Heart left ventricle (tissue), 16 donors: Measurements from ENCODE around the gene ASB6. TPM values are rescaled to one million over a fixed set of nuclear protein-coding genes. Genes with fewer than 3 reads are reported as not detected.

Experiments used
- ATAC-seq, 4 donors: fragments of 200-7000 bp; cut with Tn5 transposase; one replicate each; pipeline ENCODE4 v1.9.1; 2020 to 2022; ENCODE audit warnings: moderate library complexity in 4 of 4, mild to moderate bottlenecking in 3 of 4, moderate number of reproducible peaks in 1 of 4
- DNase-seq, 5 donors: peaks; one replicate each; pipeline ENCODE4 v3.0.0-alpha.2; 2020
- H3K27ac ChIP-seq, 12 donors: fragments of 200-600 bp; sonication (generic) in 4 of 12; one replicate each; pipeline versions ENCODE4 v1.5.0 to v1.8.0; 2016 to 2022; ENCODE audit warnings: mild to moderate bottlenecking in 2 of 12
- H3K27me3 ChIP-seq, 9 donors: fragments of 200-600 bp; sonication (generic) in 2 of 9; one replicate each; pipeline versions ENCODE4 v1.5.1 to v1.8.0; 2016 to 2022; ENCODE audit warnings: mild to moderate bottlenecking in 3 of 9
- H3K36me3 ChIP-seq, 9 donors: fragments of 200-600 bp; sonication (generic) in 2 of 9; one replicate each; pipeline versions ENCODE4 v1.5.0 to v1.8.0; 2018 to 2022; ENCODE audit warnings: mild to moderate bottlenecking in 2 of 9
- H3K4me1 ChIP-seq, 12 donors: fragments of 200-600 bp; sonication (generic) in 4 of 12; one replicate each; pipeline versions ENCODE4 v1.5.0 to v1.8.0; 2016 to 2022; ENCODE audit warnings: mild to moderate bottlenecking in 3 of 12
- H3K4me3 ChIP-seq, 12 donors: fragments of 200-600 bp; sonication (generic) in 4 of 12; one replicate each; pipeline versions ENCODE4 v1.5.0 to v1.8.0; 2017 to 2022; ENCODE audit warnings: mild to moderate bottlenecking in 9 of 12, moderate library complexity in 4 of 12
- H3K9me3 ChIP-seq, 12 donors: fragments of 200-600 bp; sonication (generic) in 4 of 12; one replicate each; pipeline versions ENCODE4 v1.5.0 to v1.8.0; 2016 to 2022; ENCODE audit warnings: mild to moderate bottlenecking in 1 of 12
- CTCF ChIP-seq, 12 donors: fragments of 200-600 bp; sonication (generic) in 4 of 12; IDR thresholded peaks; one replicate each; pipeline versions ENCODE4 v1.5.0 to v1.8.0; 2018 to 2022; ENCODE audit warnings: antibody characterized with exemption in 12 of 12, mild to moderate bottlenecking in 5 of 12
- POLR2A ChIP-seq, 2 donors: fragments of 450-650 bp; IDR thresholded peaks; one replicate each; pipeline ENCODE4 v1.6.1; 2017; ENCODE audit warnings: antibody characterized with exemption in 2 of 2, mild to moderate bottlenecking in 2 of 2, moderate library complexity in 2 of 2
- WGBS, 4 donors: extraction: QIAGEN DNeasy Blood & Tissue Kit in 2 of 4; methylation state at CpG; one replicate each; pipeline versions ENCODE4 v1.1.5 to v1.1.7; 2013 to 2018; 5-methylcytosine and 5-hydroxymethylcytosine counted together
- intact Hi-C, 10 donors: fragments of 100-400 bp; cut with DNase I; formaldehyde crosslinking; loops; one replicate each; pipeline versions ENCODE4 v1.11.1 to v1.14.2; 2022
- polyA plus RNA-seq, 2 donors: library from polyadenylated mRNA; stranded (reverse); fragments of 200-250 nt; gene quantifications; one replicate each; pipeline ENCODE4 v1.2.3, GENCODE V29; 2013
- total RNA-seq, 9 donors: library from RNA; depleted of rRNA in 2 of 9; stranded (reverse); fragments of >200 nt in 2 of 9; fragmentation: NEBNext Ultra II Directional in 3 of 9; extraction: Animal tissue kit (Norgen Biotek cat#: 25700) in 3 of 9; gene quantifications; one replicate each; pipeline versions ENCODE4 v1.1.0 to v1.2.4, GENCODE V29; 2016 to 2023
- donor health status: ischemic (EF 13 %, LVEDD 7.1; RV severe dilation, severe dysfunction).
- donor health status: healthy with polysubstance abuse.
- donor health status: DM: no; HTN: yes; CAD: no.
- donor health status: DM: no; HTN: no; CAD: no.
- donor health status: ischemic (EF 25% LVEDD 6.9; RV normal size, moderate dysfunction).
- donor health status: ischemic (EF 25% LVEDD 5.7; RV mildly dilated, moderate dysfunction).
- donor health status: healthy.
- donor health status: DM: yes; HTN: yes; CAD: no.
- donor health status: ischemic (EF 35%, LVEDD 5.7; RV mildly dilated, moderate dysfunction).
- donor health status: nonischemic (EF 11% LVEDD 7.7; RV severe dilation, severe dysfunction).
- donor health status: DM: yes; HTN: yes; CAD: no.
- donor health status: PGD.
- donor health status: ischemic (EF 29% LVEDD 5.4; RV normal size, mild dysfunction).
- donor health status: nonischemic (EF 23%, LVEDD 6.1; RV moderate dilation, normal function).

The ASB6 gene
- total and polyA plus RNA-seq, 11 donors = 7.5 to 22.5 (median 10.3) TPM

GRCh38 chr9:129606161-129607026 lies 35.6 kb downstream of the ASB6 start:
- ATAC-seq = peak in 2 of 4 donors; percentile 6 to 35

GRCh38 chr9:129604766-129605163 lies 37.2 kb downstream of the ASB6 start:
- Histone ChIP-seq H3K27me3 (no peaks in the 10 kb centered on the region), H3K27ac (no peak overlapping the region), H3K4me3 (no peak overlapping the region), H3K36me3 (no peaks in the 10 kb centered on the region), H3K9me3 (no peaks in the 10 kb centered on the region), H3K4me1 (peaks cover 0 to 42% (median 29%) of the 10 kb centered on the region in 12 donors)
- no peak for TF ChIP-seq CTCF (IDR thresholded peaks at IDR 0.05)
- TF ChIP-seq POLR2A (IDR thresholded peaks at IDR 0.05) = no peak
- no peak for DNase-seq
- intact Hi-C loops = loop anchor here in 8 of 10 donors (5.0 to 10.0 kb wide), 9 partner anchors 107 to 277 kb away; no protein-coding TSS in a partner anchor
- no peak for ATAC-seq
- 71 to 81% (median 74%) methylated on average over 8 of the region's 8 CpGs for WGBS, 4 donors

More at GRCh38 chr9:129606161-129607026, 35.6 kb downstream of the ASB6 start:
- TF ChIP-seq POLR2A (IDR thresholded peaks at IDR 0.05) = peak in 1 of 2 donors; percentile 11
- no peak for TF ChIP-seq CTCF (IDR thresholded peaks at IDR 0.05)
- no peaks in the 10 kb centered on the region for H3K36me3 ChIP-seq
- H3K4me1 ChIP-seq = peaks cover 0 to 53% (median 40%) of the 10 kb centered on the region in 12 donors
- intact Hi-C loops = loop anchor here in 9 of 10 donors (1.0 to 10.0 kb wide), 10 partner anchors 109 to 286 kb away; no protein-coding TSS in a partner anchor
- no peak overlapping the region for H3K4me3 ChIP-seq
- H3K27ac ChIP-seq = peak overlapping the region; percentile 66 to 98 (median 78)
- H3K27me3 ChIP-seq = no peaks in the 10 kb centered on the region
- H3K9me3 ChIP-seq = no peaks in the 10 kb centered on the region
- WGBS, 4 donors = 44 to 63% (median 55%) methylated on average over 10 to 15 of the region's 15 CpGs
- peak in 4 of 5 donors; percentile 45 to 79 (median 69) for DNase-seq

- no peak for TF ChIP-seq POLR2A (IDR thresholded peaks at IDR 0.05)
- no peak for TF ChIP-seq CTCF (IDR thresholded peaks at IDR 0.05)
- Histone ChIP-seq H3K27me3 (no peaks in the 10 kb centered on the region), H3K9me3 (no peaks in the 10 kb centered on the region), H3K4me3 (no peak overlapping the region), H3K27ac (no peak overlapping the region), H3K4me1 (peaks cover 0 to 37% (median 23%) of the 10 kb centered on the region in 12 donors), H3K36me3 (no peaks in the 10 kb centered on the region)
- intact Hi-C loops = loop anchor here in 4 of 10 donors (5.0 to 10.0 kb wide), 4 partner anchors 189 to 277 kb away; no protein-coding TSS in a partner anchor
- 85 to 89% (median 87%) methylated on average over 5 to 12 of the region's 12 CpGs for WGBS, 4 donors
- DNase-seq (no peak), ATAC-seq (no peak)
These were observed 37.7 kb downstream of the ASB6 start for GRCh38 chr9:129604056-129604765.
